ENCODE data around the gene TMEM213. TPM values are rescaled to one million over a fixed set of nuclear protein-coding genes. Genes with fewer than 3 reads are reported as not detected.

Gene TMEM213
- total RNA-seq, 2 donors from 2014 or later, result not detected

- TF ChIP-seq CTCF (IDR thresholded peaks at IDR 0.05), result no peak
- ATAC-seq (ENCODE audit: insufficient number of reproducible peaks, low FRiP score, low read depth) (no peak), DNase-seq (ENCODE audit: low spot score) (no peak)
- no peak overlapping the region for H3K4me3 ChIP-seq
- no peaks in the 10 kb centered on the region for H3K27me3 ChIP-seq (replicated peaks; ENCODE audit: insufficient read depth)
- no peaks in the 10 kb centered on the region for H3K9me3 ChIP-seq
- H3K36me3 ChIP-seq, result no peaks in the 10 kb centered on the region
- H3K4me1 ChIP-seq (ENCODE audit: control insufficient read depth in 1 of 2, low read depth in 2 of 2), result no peaks in the 10 kb centered on the region
- no peak overlapping the region for H3K27ac ChIP-seq
Observed at GRCh38 chr7:138756591-138757242, 41.1 kb upstream of the TMEM213 start.

- Histone ChIP-seq H3K4me1 (ENCODE audit: control insufficient read depth in 1 of 2, low read depth in 2 of 2) (no peaks in the 10 kb centered on the region), H3K27ac (no peak overlapping the region), H3K27me3 (replicated peaks; ENCODE audit: insufficient read depth) (no peaks in the 10 kb centered on the region), H3K9me3 (no peaks in the 10 kb centered on the region), H3K4me3 (no peak overlapping the region), H3K36me3 (no peaks in the 10 kb centered on the region)
- ATAC-seq (ENCODE audit: insufficient number of reproducible peaks, low FRiP score, low read depth) (no peak), DNase-seq (ENCODE audit: low spot score) (no peak)
- no peak for TF ChIP-seq CTCF (IDR thresholded peaks at IDR 0.05)
Observed at GRCh38 chr7:138768241-138768640, 29.6 kb upstream of the TMEM213 start.

DNA sequence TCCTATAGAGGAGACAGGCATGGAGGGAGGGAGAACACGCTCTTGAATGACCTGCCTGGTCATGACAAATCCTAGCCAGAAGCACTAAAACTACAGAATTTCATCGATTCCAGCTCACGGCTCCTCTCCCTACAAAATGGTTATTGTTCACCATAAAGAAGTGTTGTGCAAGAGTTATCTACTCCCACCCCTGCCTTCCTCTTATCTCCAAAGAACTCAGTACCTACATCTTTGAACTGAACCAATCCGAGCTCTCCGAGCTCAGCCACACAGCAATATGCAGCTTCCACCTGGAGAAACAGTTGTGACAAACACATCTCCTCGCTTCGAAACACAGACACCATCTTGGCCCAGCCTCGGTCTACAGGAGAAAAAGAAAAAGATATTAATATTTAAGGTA is 26.9 kb upstream of the TMEM213 start:
- no peaks in the 10 kb centered on the region for H3K9me3 ChIP-seq
- ATAC-seq (ENCODE audit: insufficient number of reproducible peaks, low FRiP score, low read depth), result no peak

GRCh38 chr7:138773176-138773575 is 24.6 kb upstream of the TMEM213 start:
- no peak for TF ChIP-seq CTCF (IDR thresholded peaks at IDR 0.05)
- Histone ChIP-seq H3K36me3 (no peaks in the 10 kb centered on the region), H3K27me3 (replicated peaks; ENCODE audit: insufficient read depth) (no peaks in the 10 kb centered on the region), H3K4me1 (ENCODE audit: control insufficient read depth in 1 of 2, low read depth in 2 of 2) (no peaks in the 10 kb centered on the region), H3K9me3 (no peaks in the 10 kb centered on the region), H3K27ac (no peak overlapping the region), H3K4me3 (no peak overlapping the region)
- ATAC-seq (ENCODE audit: insufficient number of reproducible peaks, low FRiP score, low read depth) (no peak), DNase-seq (ENCODE audit: low spot score) (no peak)

More for the DNA sequence above, 26.9 kb upstream of the TMEM213 start:
- H3K36me3 ChIP-seq, result no peaks in the 10 kb centered on the region
- no peak for TF ChIP-seq CTCF (IDR thresholded peaks at IDR 0.05)
- H3K27me3 ChIP-seq (replicated peaks; ENCODE audit: insufficient read depth), result no peaks in the 10 kb centered on the region
- no peak overlapping the region for H3K4me3 ChIP-seq
- H3K27ac ChIP-seq, result no peak overlapping the region
- no peaks in the 10 kb centered on the region for H3K4me1 ChIP-seq (ENCODE audit: control insufficient read depth in 1 of 2, low read depth in 2 of 2)
- no peak for DNase-seq (ENCODE audit: low spot score)

DNA sequence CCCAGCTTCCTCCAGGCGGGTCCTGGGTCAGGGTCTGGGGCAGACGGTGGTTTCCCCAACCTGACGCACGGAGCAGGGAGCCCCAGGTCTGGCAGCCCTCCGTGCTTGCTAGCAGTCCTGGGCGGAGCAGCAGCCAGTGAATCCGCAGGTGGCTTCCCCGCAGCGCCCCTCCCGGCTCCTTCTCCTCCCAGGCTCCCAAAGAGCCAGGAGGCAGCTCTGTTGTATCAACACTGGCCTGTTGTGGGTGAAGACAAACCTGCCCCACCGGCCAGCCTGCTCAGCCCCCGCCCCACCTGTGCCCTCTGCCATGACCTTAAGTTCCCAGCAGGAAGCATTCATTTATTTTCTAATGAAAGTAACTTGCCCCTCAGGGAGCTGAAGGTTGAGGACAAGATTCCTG is 24.0 kb upstream of the TMEM213 start:
- Histone ChIP-seq H3K4me1 (ENCODE audit: control insufficient read depth in 1 of 2, low read depth in 2 of 2) (no peaks in the 10 kb centered on the region), H3K4me3 (no peak overlapping the region), H3K9me3 (no peaks in the 10 kb centered on the region), H3K27ac (no peak overlapping the region), H3K36me3 (no peaks in the 10 kb centered on the region), H3K27me3 (replicated peaks; ENCODE audit: insufficient read depth) (no peaks in the 10 kb centered on the region)
- ATAC-seq (ENCODE audit: insufficient number of reproducible peaks, low FRiP score, low read depth) (no peak), DNase-seq (ENCODE audit: low spot score) (no peak)
- TF ChIP-seq CTCF (IDR thresholded peaks at IDR 0.05), result no peak

All from thoracic aorta (tissue), 2 donors.